HG02798 (cell line): ENCODE data around the gene BMAL1.

Experiments used
- ATAC-seq: cut with Tn5 transposase; IDR thresholded peaks from one replicate; pipeline ENCODE4 v1.9.1; 2021; ENCODE audit warnings: mild to moderate bottlenecking; ENCODE audit not compliant: unreplicated experiment, poor library complexity

Gene BMAL1

DNA sequence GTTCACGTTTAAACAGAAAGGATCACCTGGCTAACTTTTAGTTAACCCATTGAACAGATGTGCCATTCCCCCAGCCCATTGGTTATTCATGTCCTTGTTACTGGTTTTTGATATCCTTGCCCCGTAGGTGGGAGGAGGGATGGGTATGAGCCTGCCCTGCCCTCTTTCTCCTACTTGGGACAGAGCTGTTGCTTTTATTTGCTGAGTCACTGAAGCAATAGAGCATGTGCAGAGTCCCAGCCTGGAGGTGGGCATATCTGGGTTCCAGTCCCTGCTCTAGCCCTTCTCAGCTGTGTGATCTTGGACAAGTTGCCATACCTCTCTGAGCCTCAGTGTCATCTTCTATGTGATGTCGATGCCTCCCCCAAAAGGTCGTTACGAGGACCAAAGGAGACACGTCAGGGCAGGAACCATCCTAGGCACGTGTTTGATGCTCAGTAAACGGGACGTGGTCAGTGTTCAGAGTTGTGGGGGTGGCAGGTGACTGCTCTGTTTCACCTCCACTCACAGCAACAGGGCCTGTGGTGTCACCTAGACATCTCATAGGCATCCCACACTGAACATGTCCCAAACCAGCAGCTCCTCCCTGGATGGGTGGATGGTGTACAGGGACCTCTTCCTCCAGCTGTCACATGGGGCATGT lies 61.0 kb downstream of the BMAL1 start:
- ATAC-seq, result no peak

DNA sequence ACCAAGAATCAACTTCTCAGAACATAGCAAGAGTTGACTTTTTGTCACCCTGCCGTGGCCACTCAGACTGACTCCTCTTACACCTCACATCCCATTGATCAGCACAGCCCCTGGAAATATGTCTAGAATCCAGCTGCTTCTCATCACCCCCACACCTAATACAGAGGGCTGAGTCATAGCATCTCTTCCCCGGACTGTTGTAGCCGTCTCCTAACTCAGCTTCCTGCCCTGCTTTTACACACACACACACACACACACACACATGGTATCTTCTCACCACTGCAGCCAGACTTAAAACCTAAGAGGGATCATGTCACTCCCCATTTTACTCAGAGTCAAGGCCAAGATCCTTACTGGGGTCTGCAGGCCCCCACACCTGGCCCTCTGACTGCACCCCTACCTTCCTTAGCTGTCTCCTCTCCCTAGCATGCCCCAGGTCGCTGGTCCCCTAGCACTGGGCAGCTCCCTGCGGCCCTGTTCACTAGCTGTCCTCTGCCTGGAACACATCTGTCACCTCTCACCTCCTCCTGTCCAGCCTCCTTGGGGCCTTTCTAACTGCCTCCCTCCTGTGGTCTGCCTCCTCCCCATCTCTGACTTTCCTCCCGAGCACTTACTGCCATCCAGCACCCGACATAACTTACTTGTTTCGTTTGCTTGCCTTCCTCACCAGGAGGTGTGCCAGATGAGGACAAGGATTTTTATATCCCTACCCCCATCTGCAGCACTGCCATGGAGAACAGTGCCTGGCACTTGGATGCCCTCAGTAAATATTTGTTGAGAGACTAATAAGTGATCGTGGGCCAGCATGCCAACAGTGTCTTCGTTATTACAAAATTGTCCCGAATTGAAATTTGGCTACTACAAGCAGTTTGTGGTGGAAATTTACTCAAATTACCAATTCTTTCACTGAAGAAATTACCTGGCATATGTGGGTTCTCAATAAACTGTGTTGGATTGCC lies 61.9 kb downstream of the BMAL1 start:
- no peak for ATAC-seq

- ATAC-seq, result no peak
Measured at GRCh38 chr11:13341026-13341425, 63.4 kb downstream of the BMAL1 start.

DNA sequence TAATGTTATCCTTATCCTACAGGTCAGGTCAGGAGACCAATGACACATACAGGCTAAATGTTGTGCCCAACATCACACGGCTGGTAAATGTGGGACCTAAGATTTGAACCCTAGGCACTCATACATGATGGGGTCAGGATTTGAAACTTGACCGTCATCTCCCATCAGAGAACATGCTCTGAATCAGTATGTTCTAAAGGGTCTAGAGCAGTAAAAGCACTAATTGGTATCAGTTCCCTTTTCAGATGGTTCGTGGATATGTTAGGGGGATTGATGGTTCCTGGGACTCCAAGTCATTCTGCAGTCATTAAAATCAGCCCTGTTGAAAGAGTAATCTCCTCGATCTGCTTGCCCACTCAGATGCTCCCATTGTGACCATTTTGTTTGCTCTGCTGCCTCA lies 65.5 kb downstream of the BMAL1 start:
- ATAC-seq, result peak; percentile 37

DNA sequence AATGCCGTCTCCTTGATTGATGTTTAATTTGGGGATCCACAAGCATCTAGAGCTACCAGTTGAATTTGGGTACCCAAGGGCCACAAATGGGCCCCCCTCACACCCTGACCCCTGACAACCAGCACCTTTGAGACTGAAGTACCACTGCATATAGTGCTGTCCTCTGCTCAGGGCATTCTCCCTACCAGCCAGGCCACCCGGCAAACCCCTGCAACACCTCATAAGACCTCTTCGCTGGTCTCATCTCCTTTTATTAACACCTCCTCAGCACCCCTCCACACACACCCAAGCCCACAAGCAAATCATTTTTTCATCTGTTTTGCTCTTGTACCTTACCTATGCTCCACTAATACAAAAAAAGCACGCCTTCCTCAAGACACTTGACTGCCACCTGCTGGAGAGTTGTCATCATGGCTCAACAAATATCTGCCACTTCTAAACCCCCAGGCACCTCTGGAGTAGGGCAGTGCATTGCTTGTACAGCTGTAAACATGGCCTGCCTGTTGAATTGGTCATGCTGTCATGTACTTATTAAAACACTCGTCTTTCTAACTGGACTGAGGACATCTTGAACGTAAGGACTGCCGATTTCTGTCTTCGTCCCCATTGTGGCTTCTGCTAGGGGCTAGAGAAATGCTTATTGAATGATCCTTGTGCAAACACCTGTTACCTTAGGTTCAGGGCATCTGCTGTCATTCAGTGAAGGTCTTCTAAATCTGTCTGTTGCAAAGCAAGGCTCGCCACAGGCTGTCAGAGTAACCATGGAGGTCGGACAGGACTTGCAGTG lies 66.5 kb downstream of the BMAL1 start:
- peak; percentile 71 for ATAC-seq

- no peak for ATAC-seq
Measured at GRCh38 chr11:13344818-13345217, 67.2 kb downstream of the BMAL1 start.

- no peak for ATAC-seq
Measured at GRCh38 chr11:13346470-13346869, 68.9 kb downstream of the BMAL1 start.

- no peak for ATAC-seq
Measured at GRCh38 chr11:13347901-13348300, 70.3 kb downstream of the BMAL1 start.

DNA sequence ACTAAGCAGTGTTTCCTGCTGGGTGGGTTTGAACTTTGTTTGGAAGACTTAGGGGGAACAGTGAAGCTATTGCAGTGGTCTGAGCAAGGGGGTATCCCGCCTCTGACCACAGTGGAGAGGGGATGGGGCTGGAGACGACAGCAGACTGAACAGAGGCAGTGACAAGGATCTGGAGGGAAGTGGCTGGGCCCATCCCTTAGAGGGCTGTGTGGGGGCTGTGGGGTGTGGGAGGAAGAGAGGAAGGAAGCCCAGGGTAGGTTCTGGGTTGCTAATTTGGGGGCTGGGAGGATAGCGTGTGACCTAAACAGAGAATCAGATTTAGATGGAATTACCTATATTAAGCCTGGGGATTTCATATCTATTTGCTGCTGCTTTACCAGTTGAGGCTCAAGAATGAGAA lies 70.7 kb downstream of the BMAL1 start:
- ATAC-seq, result no peak

GRCh38 chr11:13349046-13349445 lies 71.5 kb downstream of the BMAL1 start:
- ATAC-seq, result no peak

DNA sequence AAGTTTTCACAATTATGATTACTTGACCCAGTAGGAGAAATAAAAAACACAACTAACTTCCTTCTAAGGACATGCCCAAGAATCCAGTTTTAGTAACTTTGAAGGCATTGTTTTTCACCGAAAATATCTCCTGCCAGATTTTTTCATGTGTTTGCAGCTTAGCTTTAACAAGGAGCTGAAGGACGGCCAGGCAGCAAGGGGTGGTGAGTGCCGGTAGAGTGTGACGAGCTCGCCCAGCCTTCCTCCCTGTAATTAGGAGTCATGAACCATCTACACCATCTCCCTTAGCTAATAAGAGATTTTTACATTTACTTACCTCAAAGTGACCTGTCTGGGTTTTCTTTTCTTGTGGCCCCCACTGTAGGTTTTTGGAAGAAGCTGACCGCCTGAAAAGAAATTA lies 72.0 kb downstream of the BMAL1 start:
- ATAC-seq, result no peak

DNA sequence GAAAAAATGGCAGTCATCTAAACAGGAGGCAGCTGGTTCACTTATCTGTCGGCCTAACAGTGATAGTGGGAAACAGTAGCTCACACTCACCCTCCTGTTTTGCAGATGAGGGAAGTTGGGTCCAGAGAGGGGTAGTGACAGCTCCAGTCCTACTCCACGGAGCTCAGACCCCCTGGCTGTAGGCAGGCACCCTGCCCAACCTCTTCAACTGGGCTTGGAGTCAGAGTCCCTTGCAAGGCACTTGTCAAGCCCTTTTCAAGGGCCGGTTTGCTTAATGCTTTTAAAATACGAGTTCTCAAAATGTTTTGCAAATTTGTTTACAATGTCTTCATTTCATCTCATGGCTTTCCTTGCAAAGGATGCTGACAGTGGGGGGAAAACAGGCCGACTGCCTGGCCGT lies 75.1 kb downstream of the BMAL1 start:
- no peak for ATAC-seq

DNA sequence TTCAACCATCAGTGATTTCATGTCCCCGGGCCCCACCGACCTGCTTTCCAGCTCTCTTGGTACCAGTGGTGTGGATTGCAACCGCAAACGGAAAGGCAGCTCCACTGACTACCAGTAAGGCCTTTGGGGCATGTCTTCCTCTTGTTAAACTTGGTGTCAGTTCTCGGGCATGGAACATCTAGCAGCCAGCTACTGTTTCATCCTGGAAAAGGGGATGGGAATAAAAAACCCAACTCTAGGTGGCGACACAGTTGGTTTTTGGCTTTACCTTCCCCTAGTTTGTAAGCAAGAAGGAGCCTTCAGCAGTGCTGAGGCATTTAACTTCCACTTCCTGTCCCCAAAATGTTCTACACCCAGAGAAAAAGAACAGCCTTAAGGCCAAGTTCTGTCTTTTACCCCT lies 76.7 kb downstream of the BMAL1 start:
- no peak for ATAC-seq

- no peak for ATAC-seq
Measured at GRCh38 chr11:13355191-13355590, 77.6 kb downstream of the BMAL1 start.

- ATAC-seq, result no peak
Measured at GRCh38 chr11:13357232-13357631, 79.6 kb downstream of the BMAL1 start.

GRCh38 chr11:13358596-13359270 lies 81.1 kb downstream of the BMAL1 start:
- no peak for ATAC-seq

- no peak for ATAC-seq
Measured at GRCh38 chr11:13362596-13363109, 85.1 kb downstream of the BMAL1 start.

DNA sequence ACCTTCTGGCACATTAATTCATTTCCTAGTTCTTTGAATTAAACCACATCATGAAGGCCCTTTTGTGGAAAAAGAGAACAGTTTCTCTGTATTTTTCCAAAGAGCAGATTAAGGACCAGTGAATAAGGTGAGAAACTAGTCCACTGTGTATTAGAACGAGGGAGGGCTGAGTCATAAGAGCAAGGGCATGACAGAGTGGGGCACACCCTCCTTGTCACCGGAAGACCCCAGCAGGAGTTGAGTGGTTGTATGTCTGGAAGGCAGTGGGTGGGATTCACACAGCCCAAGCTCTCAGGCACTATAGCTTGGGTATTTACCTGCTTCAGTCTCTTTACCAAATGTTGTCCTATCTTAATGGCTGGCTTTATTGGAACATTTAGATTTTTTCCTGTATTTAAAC lies 86.8 kb downstream of the BMAL1 start:
- no peak for ATAC-seq

GRCh38 chr11:13366266-13367026 lies 88.9 kb downstream of the BMAL1 start:
- ATAC-seq, result no peak
